A673 (cell line): ENCODE data around the gene ARPP21. TPM values are rescaled to one million over a fixed set of nuclear protein-coding genes. Genes with fewer than 3 reads are reported as not detected.

Experiments
- BruUV-seq: library from RNA; stranded (reverse); fragments of 400-500 nt; replicated peaks from 2 replicates; lab custom pipeline; 2021; lab: Mats Ljungman, UMichigan
- CTCF ChIA-PET: fragments of 300-600 bp; sonication (Branson Sonifier 250); formaldehyde crosslinking; loops from one replicate; lab custom pipeline; 2022; ENCODE audit warnings: antibody characterized with exemption; lab: Charles Lee
- POLR2A ChIA-PET: fragments of 300-600 bp; sonication (Branson Sonifier 250); formaldehyde crosslinking; loops from one replicate; lab custom pipeline; 2022; ENCODE audit warnings: antibody characterized with exemption; ENCODE audit not compliant: low non-redundant PET; lab: Charles Lee
- DNase-seq: peaks from one replicate; pipeline ENCODE4 v3.0.0-alpha.2; 2015; ENCODE audit warnings: low spot score
- H3K27ac ChIP-seq: fragments of 200-600 bp; sonication (generic); 2 replicates; pipeline ENCODE4 v1.5.1; 2016; ENCODE audit warnings: mixed run types, low read depth, mild to moderate bottlenecking, mixed read lengths, antibody characterized with exemption, low read length; ENCODE audit not compliant: poor library complexity, severe bottlenecking
- H3K27me3 ChIP-seq: fragments of 200-600 bp; sonication (generic); replicated peaks from 2 replicates; pipeline ENCODE4 v1.6.1; 2017; ENCODE audit warnings: mixed run types, low read depth, mild to moderate bottlenecking, mixed read lengths, antibody characterized with exemption, low read length; ENCODE audit not compliant: insufficient read depth, poor library complexity
- H3K36me3 ChIP-seq: fragments of 200-600 bp; sonication (generic); 2 replicates; pipeline ENCODE4 v1.6.1; 2016; ENCODE audit warnings: mixed run types, mild to moderate bottlenecking, mixed read lengths, antibody characterized with exemption, low read length; ENCODE audit not compliant: insufficient read depth, poor library complexity, severe bottlenecking
- H3K4me1 ChIP-seq: fragments of 200-600 bp; sonication (generic); 2 replicates; pipeline ENCODE4 v1.6.1; 2017; ENCODE audit warnings: mixed run types, mild to moderate bottlenecking, mixed read lengths, antibody characterized with exemption, low read length; ENCODE audit not compliant: insufficient read depth, poor library complexity, severe bottlenecking
- H3K4me3 ChIP-seq: fragments of 200-600 bp; sonication (generic); 2 replicates; pipeline ENCODE4 v1.5.1; 2016; ENCODE audit warnings: low read depth, mixed run types, mild to moderate bottlenecking, mixed read lengths, low read length; ENCODE audit not compliant: poor library complexity, severe bottlenecking
- H3K9me3 ChIP-seq: fragments of 200-600 bp; sonication (generic); 2 replicates; pipeline ENCODE4 v1.6.1; 2016; ENCODE audit warnings: mixed run types, low read depth, mild to moderate bottlenecking, mixed read lengths, antibody characterized with exemption, low read length; ENCODE audit not compliant: poor library complexity, severe bottlenecking
- CTCF ChIP-seq: fragments of 300-800, 200-600 bp; sonication (generic); conservative IDR thresholded peaks from 2 replicates; pipeline ENCODE4 v1.5.1; 2017; ENCODE audit warnings: low read depth, mild to moderate bottlenecking, antibody characterized with exemption, low read length, moderate library complexity, mixed read lengths
- EZH2 ChIP-seq: fragments of 200-600 bp; sonication (generic); IDR thresholded peaks from 2 replicates; pipeline ENCODE4 v1.6.1; 2017; ENCODE audit warnings: borderline replicate concordance, low read depth, mild to moderate bottlenecking, mixed read lengths, antibody characterized with exemption, low read length; ENCODE audit not compliant: poor library complexity, severe bottlenecking
- intact Hi-C: fragments of 100-400 bp; cut with micrococcal nuclease; formaldehyde crosslinking; loops from one replicate; pipeline ENCODE4 v1.10.0; 2022; ENCODE audit not compliant: unreplicated experiment
- total RNA-seq: library from RNA; stranded (reverse); gene quantifications from 2 replicates; pipeline ENCODE4 v1.2.3, GENCODE V29; 2021

ARPP21 gene
- total RNA-seq, 1 experiment from 2014 or later: not detected

GRCh38 chr3:35646081-35646480 lies 6.8 kb downstream of the ARPP21 start:
- H3K4me1 ChIP-seq: no peaks in the 10 kb centered on the region
- no peaks in the 10 kb centered on the region for H3K9me3 ChIP-seq
- no peak overlapping the region for H3K4me3 ChIP-seq
- H3K36me3 ChIP-seq: no peaks in the 10 kb centered on the region
- BruUV-seq: no TSS peak
- TF ChIP-seq CTCF: no peak
- TF ChIP-seq EZH2: no peak
- no peak overlapping the region for H3K27ac ChIP-seq
- intact Hi-C loops: no loop called here
- ChIA-PET CTCF (no interaction called here), POLR2A (no interaction called here)
- no peak for DNase-seq
- H3K27me3 ChIP-seq: peaks cover 7% of the 10 kb centered on the region

GRCh38 chr3:35647461-35647860 lies 8.1 kb downstream of the ARPP21 start:
- H3K9me3 ChIP-seq: no peaks in the 10 kb centered on the region
- BruUV-seq: no TSS peak
- DNase-seq: no peak
- H3K27ac ChIP-seq: no peak overlapping the region
- H3K4me3 ChIP-seq: no peak overlapping the region
- CTCF ChIA-PET: no interaction called here
- TF ChIP-seq EZH2 (no peak), CTCF (no peak)
- intact Hi-C loops: no loop called here
- H3K4me1 ChIP-seq: no peaks in the 10 kb centered on the region
- POLR2A ChIA-PET: no interaction called here
- H3K27me3 ChIP-seq: no peaks in the 10 kb centered on the region
- no peaks in the 10 kb centered on the region for H3K36me3 ChIP-seq

- POLR2A ChIA-PET: no interaction called here
- BruUV-seq: no TSS peak
These were observed 9.0 kb downstream of the ARPP21 start for GRCh38 chr3:35648347-35648746.

More at GRCh38 chr3:35648347-35648746, 9.0 kb downstream of the ARPP21 start:
- CTCF ChIA-PET: no interaction called here
- no peaks in the 10 kb centered on the region for H3K36me3 ChIP-seq
- no peak overlapping the region for H3K4me3 ChIP-seq
- no peak overlapping the region for H3K27ac ChIP-seq
- no peaks in the 10 kb centered on the region for H3K27me3 ChIP-seq
- no peaks in the 10 kb centered on the region for H3K9me3 ChIP-seq
- TF ChIP-seq CTCF (no peak), EZH2 (no peak)
- intact Hi-C loops: no loop called here
- H3K4me1 ChIP-seq: no peaks in the 10 kb centered on the region
- no peak for DNase-seq
